GM18951 (cell line): ENCODE results near the gene CCDC120.

Source experiments
- POLR2A ChIP-seq: IDR thresholded peaks from 4 replicates; pipeline ENCODE4 v1.6.1; 2011; ENCODE audit warnings: mild to moderate bottlenecking; ENCODE audit not compliant: insufficient read length, insufficient read depth; ENCODE audit errors: extremely low read depth
- in situ Hi-C: fragments of 300-500 bp; cut with MboI; formaldehyde crosslinking; loops from one replicate; pipeline ENCODE4 v1.12.0; 2022; ENCODE audit warnings: low sequenced_read_pairs, mixed read lengths, inconsistent platforms; ENCODE audit not compliant: unreplicated experiment

CCDC120 gene

GRCh38 chrX:49102190-49102589, 43.4 kb downstream of the CCDC120 start:
- in situ Hi-C loops: no loop called here
- TF ChIP-seq POLR2A: no peak

- in situ Hi-C loops: no loop called here
- no peak for TF ChIP-seq POLR2A
These were observed 44.8 kb downstream of the CCDC120 start for GRCh38 chrX:49103637-49104036.

DNA sequence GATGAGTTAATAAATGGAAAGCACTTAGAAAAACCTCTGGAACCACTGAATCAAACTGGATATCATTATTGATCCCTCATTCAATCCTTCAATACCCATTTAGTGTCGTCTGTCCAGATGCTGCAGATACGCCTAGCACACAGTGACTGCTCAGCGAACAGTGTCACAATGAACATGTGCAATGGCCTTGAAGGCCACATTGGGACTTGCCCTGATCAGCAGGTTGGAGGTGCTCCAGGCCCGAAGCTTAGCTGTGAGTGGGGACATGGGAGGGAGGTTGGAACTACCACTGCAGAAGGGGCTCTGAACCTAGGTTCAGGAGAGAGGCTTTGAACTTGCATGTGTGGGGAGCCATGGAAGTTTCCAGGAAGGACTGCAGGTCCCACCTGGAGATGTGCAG, 47.5 kb downstream of the CCDC120 start:
- in situ Hi-C loops: no loop called here
- TF ChIP-seq POLR2A: no peak

GRCh38 chrX:49106930-49107329, 48.1 kb downstream of the CCDC120 start:
- TF ChIP-seq POLR2A: no peak
- in situ Hi-C loops: no loop called here

- in situ Hi-C loops: no loop called here
- no peak for TF ChIP-seq POLR2A
These were observed 49.8 kb downstream of the CCDC120 start for GRCh38 chrX:49108641-49109040.

DNA sequence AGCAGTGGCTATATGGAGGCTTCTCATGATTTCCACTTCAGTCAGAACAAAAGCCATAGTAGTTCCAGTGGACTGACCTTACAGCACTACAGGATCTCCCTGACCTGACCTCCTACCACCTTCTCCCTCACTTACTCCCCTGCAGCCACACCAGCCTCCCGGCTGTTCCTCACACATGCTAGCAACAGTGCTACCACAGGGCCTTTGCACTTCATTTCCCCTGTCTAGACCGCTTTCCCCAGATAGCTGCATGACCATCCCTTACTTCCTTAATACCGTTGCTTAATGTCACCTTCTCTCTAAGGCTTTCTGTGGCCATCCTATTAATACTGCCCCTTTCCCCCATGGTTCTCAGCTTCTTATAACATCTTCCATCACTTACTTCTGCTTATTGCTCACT, 51.6 kb downstream of the CCDC120 start:
- TF ChIP-seq POLR2A: no peak
- in situ Hi-C loops: no loop called here

DNA sequence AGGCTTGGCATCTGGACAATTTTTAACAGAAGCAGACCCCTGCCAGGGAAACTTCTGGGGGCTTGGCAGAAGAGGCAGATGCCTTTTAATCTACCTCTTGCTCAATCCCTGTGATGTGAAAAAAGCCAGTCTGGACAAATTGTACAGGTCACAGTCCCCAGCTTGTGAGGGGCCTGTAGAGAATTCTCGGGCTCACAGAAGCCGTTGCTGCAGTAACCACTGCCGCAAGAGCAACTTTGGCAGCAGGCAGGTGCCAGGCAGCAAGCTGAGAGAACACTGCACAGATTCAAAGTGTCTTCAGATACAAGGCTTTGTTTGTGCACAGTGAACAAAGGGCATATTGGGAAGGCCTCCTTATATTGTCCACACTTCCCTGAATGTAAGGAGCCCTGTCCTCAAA, 53.0 kb downstream of the CCDC120 start:
- in situ Hi-C loops: no loop called here
- no peak for TF ChIP-seq POLR2A

DNA sequence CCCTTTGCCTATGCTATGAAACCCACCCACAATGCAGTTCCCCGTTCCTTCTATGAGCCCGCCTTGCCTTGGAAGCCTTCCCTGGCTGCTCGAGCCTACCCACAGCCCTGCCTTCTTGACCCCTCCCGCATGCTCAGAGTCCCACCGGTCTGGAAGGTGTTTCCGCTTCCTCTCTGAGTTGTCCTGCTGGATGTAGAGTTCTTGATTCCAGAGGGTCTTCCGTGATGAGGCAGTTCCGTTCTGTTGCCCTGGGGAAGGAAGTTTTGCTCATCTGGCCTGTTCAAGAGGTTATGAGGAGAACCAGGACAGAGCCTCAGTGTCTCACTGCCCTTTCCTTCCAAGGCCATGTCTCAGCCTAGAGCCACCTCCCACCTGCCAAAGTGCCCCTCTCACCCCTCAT, 57.3 kb downstream of the CCDC120 start:
- TF ChIP-seq POLR2A: no peak
- in situ Hi-C loops: no loop called here

- no peak for TF ChIP-seq POLR2A
- in situ Hi-C loops: no loop called here
These were observed 57.9 kb downstream of the CCDC120 start for GRCh38 chrX:49116716-49117115.

- no peak for TF ChIP-seq POLR2A
- in situ Hi-C loops: no loop called here
These were observed 58.8 kb downstream of the CCDC120 start for GRCh38 chrX:49117581-49117980.
